IMR-90 (cell line): ENCODE measurements around the gene OXSM. TPM values are rescaled to one million over a fixed set of nuclear protein-coding genes. Genes with fewer than 3 reads are reported as not detected.
A peak's percentile ranks its signal among the peaks of the same experiment; 100 is the strongest.

ENCODE experiments used
- ATAC-seq: fragments of 200-7000 bp; cut with Tn5 transposase; 2 replicates; pipeline ENCODE4 v1.9.1; 2020; ENCODE audit warnings: low read depth, mild to moderate bottlenecking, moderate library complexity
- BruUV-seq: library from RNA; stranded (reverse); fragments of 400-500 nt; replicated peaks from 2 replicates; lab custom pipeline; 2021; lab: Mats Ljungman, UMichigan
- CTCF ChIA-PET: fragments of 300-600 bp; formaldehyde crosslinking; extraction: SDS; loops from one replicate; lab custom pipeline; 2021; ENCODE audit warnings: antibody characterized with exemption; lab: Yijun Ruan, JAX
- POLR2A ChIA-PET: fragments of 300-600 bp; sonication (Branson Sonifier 250); formaldehyde crosslinking; loops from one replicate; lab custom pipeline; 2022; ENCODE audit warnings: antibody characterized with exemption; ENCODE audit not compliant: unreplicated experiment; lab: Charles Lee
- DNase-seq: peaks from one replicate; pipeline ENCODE4 v3.0.0; 2013
- H2AFZ ChIP-seq: replicated peaks from 2 replicates; pipeline ENCODE3; 2013; ENCODE audit warnings: low read length, mild to moderate bottlenecking; ENCODE audit not compliant: poor library complexity
- H2AK5ac ChIP-seq: 2 replicates; pipeline ENCODE4 v1.6.1; 2013; ENCODE audit warnings: low read depth, low read length, inconsistent platforms
- H2AK9ac ChIP-seq: replicated peaks from 2 replicates; pipeline ENCODE3; 2013; ENCODE audit warnings: mild to moderate bottlenecking, low read depth, low read length, moderate library complexity; ENCODE audit not compliant: poor library complexity
- H2BK120ac ChIP-seq: 2 replicates; pipeline ENCODE4 v1.6.1; 2013; ENCODE audit warnings: low read depth, low read length, inconsistent platforms
- H2BK15ac ChIP-seq: 3 replicates; pipeline ENCODE4 v1.6.1; 2013; ENCODE audit warnings: low read depth, low read length, inconsistent platforms
- H2BK20ac ChIP-seq: 2 replicates; pipeline ENCODE4 v1.6.1; 2013; ENCODE audit warnings: low read depth, mild to moderate bottlenecking, inconsistent platforms, low read length, moderate library complexity
- H2BK5ac ChIP-seq: 2 replicates; pipeline ENCODE4 v1.6.1; 2013; ENCODE audit warnings: mild to moderate bottlenecking, low read depth, low read length, inconsistent platforms; ENCODE audit not compliant: poor library complexity, severe bottlenecking
- H3K14ac ChIP-seq: replicated peaks from 2 replicates; pipeline ENCODE4 v1.6.1; 2013; ENCODE audit warnings: low read depth, low read length, inconsistent platforms
- H3K18ac ChIP-seq: 2 replicates; pipeline ENCODE4 v1.6.1; 2013; ENCODE audit warnings: low read depth, low read length, control low read depth
- H3K23ac ChIP-seq: 2 replicates; pipeline ENCODE4 v1.6.1; 2013; ENCODE audit warnings: low read depth, low read length, inconsistent platforms
- H3K27ac ChIP-seq: 2 replicates; pipeline ENCODE4 v1.5.1; 2013; ENCODE audit warnings: mild to moderate bottlenecking, control low read depth, low read length; ENCODE audit not compliant: insufficient read depth
- H3K27me3 ChIP-seq: 2 replicates; pipeline ENCODE4 v1.6.1; 2013; ENCODE audit warnings: low read length; ENCODE audit not compliant: control insufficient read depth, insufficient read depth
- H3K36me3 ChIP-seq: 2 replicates; pipeline ENCODE4 v1.6.1; 2013; ENCODE audit warnings: low read length, mixed read lengths; ENCODE audit not compliant: control insufficient read depth, insufficient read depth
- H3K4ac ChIP-seq: 2 replicates; pipeline ENCODE4 v1.6.1; 2013; ENCODE audit warnings: low read depth, low read length, inconsistent platforms
- H3K4me1 ChIP-seq: 2 replicates; pipeline ENCODE4 v1.6.1; 2013; ENCODE audit warnings: low read length, mixed read lengths; ENCODE audit not compliant: control insufficient read depth, insufficient read depth
- H3K4me2 ChIP-seq: 2 replicates; pipeline ENCODE4 v1.6.1; 2013; ENCODE audit warnings: low read depth, mild to moderate bottlenecking, control low read depth, low read length, moderate library complexity
- H3K4me3 ChIP-seq: 2 replicates; pipeline ENCODE4 v1.5.1; 2013; ENCODE audit warnings: low read depth, mild to moderate bottlenecking, control low read depth, low read length, moderate library complexity; ENCODE audit not compliant: insufficient read depth
- H3K56ac ChIP-seq: 2 replicates; pipeline ENCODE4 v1.6.1; 2013; ENCODE audit warnings: low read length, inconsistent platforms; ENCODE audit not compliant: insufficient read depth; ENCODE audit errors: extremely low read depth
- H3K79me1 ChIP-seq, 2 experiments: 2 replicates each; pipeline ENCODE4 v1.6.1; 2013; ENCODE audit warnings: low read length in 2 of 2, inconsistent platforms in 1 of 2, low read depth in 1 of 2
- H3K9ac ChIP-seq: 2 replicates; pipeline ENCODE4 v1.6.1; 2013; ENCODE audit warnings: low read depth, low read length, control low read depth
- H3K9me1 ChIP-seq: 2 replicates; pipeline ENCODE4 v1.6.1; 2013; ENCODE audit warnings: low read length, inconsistent platforms; ENCODE audit not compliant: insufficient read depth
- H3K9me3 ChIP-seq: 2 replicates; pipeline ENCODE4 v1.6.1; 2013; ENCODE audit warnings: low read length; ENCODE audit not compliant: control insufficient read depth, insufficient read depth
- H4K20me1 ChIP-seq: 2 replicates; pipeline ENCODE4 v1.6.1; 2013; ENCODE audit warnings: low read length, inconsistent platforms; ENCODE audit not compliant: insufficient read depth
- H4K5ac ChIP-seq: 2 replicates; pipeline ENCODE4 v1.6.1; 2013; ENCODE audit warnings: mild to moderate bottlenecking, low read depth, low read length, control low read depth
- H4K8ac ChIP-seq, 2 experiments: 2 replicates each; pipeline ENCODE4 v1.6.1; 2013; ENCODE audit warnings: low read depth in 2 of 2, low read length in 2 of 2, control low read depth in 1 of 2, inconsistent platforms in 1 of 2
- H4K91ac ChIP-seq: 2 replicates; pipeline ENCODE4 v1.6.1; 2013; ENCODE audit warnings: low read depth, low read length, inconsistent platforms; ENCODE audit not compliant: insufficient read depth
- BHLHE40 ChIP-seq: fragments of 150-350 bp; IDR thresholded peaks from 2 replicates; pipeline ENCODE4 v1.6.1; 2016; ENCODE audit warnings: mild to moderate bottlenecking, low read depth, low read length
- CHD1 ChIP-seq: IDR thresholded peaks from 2 replicates; pipeline ENCODE4 v1.6.1; 2012; ENCODE audit warnings: low read depth, low read length, improper control_type of control experiment
- FOS ChIP-seq: fragments of 150-350 bp; IDR thresholded peaks from 2 replicates; pipeline ENCODE4 v1.6.1; 2016; ENCODE audit warnings: low read depth, low read length
- MAZ ChIP-seq: IDR thresholded peaks from 2 replicates; pipeline ENCODE4 v1.6.1; 2012; ENCODE audit warnings: low read depth, mild to moderate bottlenecking, low read length, improper control_type of control experiment, moderate library complexity, borderline replicate concordance
- MXI1 ChIP-seq: IDR thresholded peaks from 2 replicates; pipeline ENCODE4 v1.6.1; 2012; ENCODE audit warnings: low read depth, mild to moderate bottlenecking, low read length, moderate library complexity, borderline replicate concordance
- RCOR1 ChIP-seq: IDR thresholded peaks from 2 replicates; pipeline ENCODE4 v1.6.1; 2012; ENCODE audit warnings: mild to moderate bottlenecking, low read length, improper control_type of control experiment; ENCODE audit not compliant: insufficient replicate concordance
- USF2 ChIP-seq: fragments of 150-350 bp; IDR thresholded peaks from 2 replicates; pipeline ENCODE4 v1.6.1; 2017; ENCODE audit warnings: mild to moderate bottlenecking, antibody characterized with exemption, low read length, low read depth
- WGBS, 2 experiments: methylation state at CpG; one replicate each; pipeline versions ENCODE4 v1.1.5 to v1.1.7; 2013; ENCODE audit warnings: missing lambda C conversion rate in 2 of 2; ENCODE audit not compliant: insufficient read length in 1 of 2; ENCODE audit errors: extremely low coverage in 2 of 2; 5-methylcytosine and 5-hydroxymethylcytosine counted together
- dilution Hi-C: fragments of 300-500 bp; cut with HindIII; formaldehyde crosslinking; loops from one replicate; pipeline ENCODE4 v1.14.3; 2018; ENCODE audit warnings: low sequenced_read_pairs; ENCODE audit not compliant: unreplicated experiment
- in situ Hi-C: fragments of 300-500 bp; cut with MboI; formaldehyde crosslinking; loops from 3 replicates; pipeline ENCODE4 v1.14.3; 2019; ENCODE audit warnings: low sequenced_read_pairs, inconsistent platforms, mixed read lengths
- intact Hi-C: fragments of 100-400 bp; cut with micrococcal nuclease; formaldehyde crosslinking; loops from 2 replicates; pipeline ENCODE4 v1.10.0; 2022
- polyA plus RNA-seq, 3 experiments: library from polyadenylated mRNA; depleted of rRNA; stranded (reverse); fragments of >200 nt; gene quantifications; 2 replicates each; pipeline ENCODE4 v1.2.3, GENCODE V29; 2012; ENCODE audit warnings: low replicate concordance in 1 of 3
- total RNA-seq: library from RNA; depleted of rRNA; stranded (reverse); fragments of >200 nt; gene quantifications from 2 replicates; pipeline ENCODE4 v1.2.3, GENCODE V29; 2012

The OXSM gene
- total and polyA plus RNA-seq, 2 of the 4 experiments (the other 2 are of a cell fraction): 11.4 to 15.4 TPM

- H2AK9ac ChIP-seq: no peak overlapping the region
- no peak overlapping the region for H3K23ac ChIP-seq
- no peak overlapping the region for H2BK5ac ChIP-seq
- no peaks in the 10 kb centered on the region for H4K20me1 ChIP-seq
- dilution Hi-C loops: no loop called here
- H4K5ac ChIP-seq: peak overlapping the region; percentile 32; the same call in 1 of the 2 replicates
- H4K8ac ChIP-seq: peak overlapping the region in 1 of 2 experiments; percentile 42; a peak in 1 of 4 replicates
- H3K4me2 ChIP-seq: peak overlapping the region; percentile 91
- no peak overlapping the region for H4K91ac ChIP-seq
- no peak for ATAC-seq
- H2BK20ac ChIP-seq: no peak overlapping the region
- H3K4me1 ChIP-seq: no peaks in the 10 kb centered on the region
- H3K4me3 ChIP-seq: peak overlapping the region; percentile 60
- no peak overlapping the region for H2BK15ac ChIP-seq
- H3K9me3 ChIP-seq: no peaks in the 10 kb centered on the region
- no peaks in the 10 kb centered on the region; the same call in 1 of the 2 replicates for H3K36me3 ChIP-seq
- H2AK5ac ChIP-seq: no peak overlapping the region
- 0 out of 2 replicates have a peak overlapping the region, but pooled peaks have one; percentile 71 for H3K56ac ChIP-seq
- TF ChIP-seq MAZ (no peak), USF2 (no peak), CHD1 (no peak), MXI1 (no peak), BHLHE40 (no peak), FOS (no peak), RCOR1 (no peak)
- H2BK120ac ChIP-seq: no peak overlapping the region
- BruUV-seq: no TSS peak
- H3K4ac ChIP-seq: no peak overlapping the region
- in situ Hi-C loops: no loop called here
- DNase-seq: no peak
- CTCF ChIA-PET: interaction anchor here (0.6 to 1.3 kb wide), 3 partner anchors 30 to 102 kb away, joined by 3 read pairs; no protein-coding TSS in a partner anchor
- peak overlapping the region; percentile 91; the same call in 1 of the 2 replicates for H3K9ac ChIP-seq
- 40% methylated on average over 1 of the region's 2 CpGs; no CpG with 5 or more reads in 1 of the 2 experiments for WGBS, 2 experiments
- no peak overlapping the region for H3K27ac ChIP-seq
- no peak overlapping the region for H3K14ac ChIP-seq
- intact Hi-C loops: no loop called here
- H3K9me1 ChIP-seq: peaks cover 4% of the 10 kb centered on the region; the same call in 1 of the 2 replicates
- H2AFZ ChIP-seq: no peak overlapping the region
- peaks cover 10 to 11% of the 10 kb centered on the region in 2 experiments; a peak in 3 of 4 replicates for H3K79me1 ChIP-seq
- H3K27me3 ChIP-seq: no peaks in the 10 kb centered on the region
- H3K18ac ChIP-seq: no peak overlapping the region; the same call in 1 of the 2 replicates
- POLR2A ChIA-PET: interaction anchor here (0.6 kb wide), 1 partner anchor 151 kb away, joined by 4 read pairs; no protein-coding TSS in a partner anchor
Observed at GRCh38 chr3:25789209-25789595, 688 bp upstream of the OXSM start.
